ENCODE data around the gene LSM11.

The LSM11 gene

DNA sequence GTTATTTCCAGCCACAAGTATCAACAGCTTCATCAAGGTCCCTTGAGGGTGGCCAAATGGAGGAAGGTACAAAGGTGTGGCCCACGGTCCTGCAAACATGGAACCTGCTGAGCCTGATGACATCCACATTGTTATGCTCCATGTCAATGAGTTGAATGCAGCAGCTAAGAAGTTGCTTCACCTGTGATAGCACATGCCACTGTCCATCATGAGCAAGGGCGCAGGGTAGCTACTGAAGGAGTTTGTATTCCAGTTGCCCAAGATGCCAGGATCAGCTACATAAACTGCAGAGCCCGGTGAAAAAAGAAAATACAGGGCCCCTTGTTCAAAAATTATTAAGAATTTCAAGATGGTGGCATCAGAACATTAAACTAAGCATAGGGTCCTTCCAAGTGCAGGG lies 24.2 kb downstream of the LSM11 start:
- DNase-seq (ENCODE audit: low read depth, low spot score) = no peak

DNA sequence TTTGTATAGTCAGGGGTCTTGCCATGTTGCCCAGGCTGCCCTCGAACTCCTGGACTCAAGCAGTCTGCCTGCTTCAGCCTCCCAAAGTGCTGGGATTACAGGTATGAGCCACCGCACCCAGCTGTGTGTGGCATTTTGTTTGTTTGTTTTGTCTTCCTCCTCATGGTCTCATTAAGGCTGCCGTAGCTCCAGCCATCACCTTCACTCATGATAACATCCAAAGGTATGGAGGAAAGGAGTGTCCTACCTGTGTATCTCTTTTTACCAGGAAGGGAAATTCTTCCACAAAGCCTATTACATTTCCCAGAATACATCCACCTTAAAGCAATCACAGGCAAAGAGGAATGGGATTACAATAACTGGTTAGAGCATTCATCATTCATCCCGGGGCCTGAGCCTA lies 27.2 kb downstream of the LSM11 start:
- no peak for DNase-seq (ENCODE audit: low read depth, low spot score)

DNA sequence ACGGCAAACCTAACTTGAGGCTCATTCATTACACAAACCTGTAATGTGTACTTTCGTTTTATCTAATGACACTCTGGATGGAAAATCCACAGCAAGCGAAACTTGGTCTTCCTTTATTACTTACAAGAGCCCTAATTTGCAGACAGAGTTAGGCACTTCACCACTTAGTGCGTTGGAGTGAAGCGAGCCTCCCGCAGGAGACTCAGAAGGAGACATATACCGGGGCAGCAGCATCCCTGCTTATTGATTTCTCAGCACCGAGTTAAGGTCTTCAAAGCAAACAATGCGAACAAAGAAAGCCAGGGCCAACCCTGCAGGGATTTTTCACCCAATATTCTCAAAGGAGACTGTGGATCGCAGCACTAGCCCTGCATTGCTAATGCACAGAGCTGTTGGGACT lies 28.6 kb downstream of the LSM11 start:
- no peak for DNase-seq (ENCODE audit: low read depth, low spot score)

DNA sequence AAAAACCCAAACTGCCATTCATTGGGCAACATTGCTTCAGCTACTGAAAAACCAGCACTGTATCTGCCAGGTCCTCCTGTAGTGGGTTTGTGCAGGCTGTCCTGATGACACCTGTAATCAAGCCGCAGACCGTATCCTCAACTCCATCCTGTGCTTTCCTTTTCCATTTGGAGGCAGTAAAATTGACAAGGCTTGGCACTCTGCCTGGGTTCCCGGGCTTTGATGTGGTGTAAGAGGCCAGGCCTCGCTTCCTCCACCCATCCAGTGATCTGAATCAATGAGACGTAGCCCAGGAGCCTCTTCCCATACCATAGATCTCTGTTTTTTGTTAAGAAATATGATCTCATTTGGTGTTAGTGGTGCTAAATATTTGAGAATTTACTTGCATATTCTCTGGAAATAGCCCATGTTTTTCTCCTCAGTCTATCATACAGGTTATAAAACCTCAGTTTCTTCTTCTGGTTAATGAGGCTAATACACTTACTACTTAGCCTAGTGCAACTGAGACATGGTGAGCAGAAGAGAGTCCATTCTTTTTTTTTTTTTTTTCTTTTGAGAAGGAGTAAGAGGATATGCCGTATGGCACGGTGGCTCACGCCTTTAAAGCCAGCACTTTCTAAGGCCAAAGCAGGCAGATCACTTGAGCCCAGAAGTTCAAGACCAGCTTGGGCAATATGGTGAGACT lies 34.8 kb downstream of the LSM11 start:
- DNase-seq (ENCODE audit: low read depth, low spot score) = no peak

DNA sequence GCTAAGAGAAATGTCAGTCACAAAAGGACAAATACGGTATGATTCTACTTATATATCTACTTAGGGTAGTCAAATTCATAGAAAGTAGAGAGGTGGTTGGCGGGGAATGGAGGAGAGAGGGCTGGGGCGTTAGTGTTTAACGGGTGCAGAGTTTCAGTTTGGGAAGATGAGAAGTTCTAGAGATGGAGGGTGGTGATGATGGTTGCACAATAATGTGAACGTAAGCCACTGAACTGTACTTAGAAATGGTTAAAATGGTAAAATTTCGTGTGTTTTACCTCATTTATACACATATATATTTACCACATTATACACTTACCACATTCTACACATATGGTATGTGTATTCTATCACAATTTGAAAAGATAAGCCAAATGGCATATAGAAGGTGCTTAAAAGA lies 35.7 kb downstream of the LSM11 start:
- no peak for DNase-seq (ENCODE audit: low read depth, low spot score)

DNA sequence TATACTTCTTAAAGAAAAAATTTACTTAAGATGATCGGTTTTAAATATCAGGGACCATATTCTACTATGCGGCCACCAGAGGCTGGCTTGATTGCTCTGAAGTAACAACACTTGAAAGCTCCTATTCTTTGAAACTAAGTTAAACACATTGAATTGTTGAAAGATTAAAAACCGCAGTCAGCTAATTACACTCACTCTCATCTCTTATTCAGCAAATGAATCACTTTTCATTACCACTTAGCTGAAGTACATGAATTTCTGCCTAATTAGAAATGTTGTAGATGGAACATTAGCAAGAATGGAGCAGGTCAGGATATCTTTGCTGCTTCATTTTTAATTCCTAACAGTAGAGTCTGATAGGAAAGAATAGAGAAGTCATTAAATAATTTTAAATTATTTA lies 42.3 kb downstream of the LSM11 start:
- DNase-seq (ENCODE audit: low read depth, low spot score) = no peak

DNA sequence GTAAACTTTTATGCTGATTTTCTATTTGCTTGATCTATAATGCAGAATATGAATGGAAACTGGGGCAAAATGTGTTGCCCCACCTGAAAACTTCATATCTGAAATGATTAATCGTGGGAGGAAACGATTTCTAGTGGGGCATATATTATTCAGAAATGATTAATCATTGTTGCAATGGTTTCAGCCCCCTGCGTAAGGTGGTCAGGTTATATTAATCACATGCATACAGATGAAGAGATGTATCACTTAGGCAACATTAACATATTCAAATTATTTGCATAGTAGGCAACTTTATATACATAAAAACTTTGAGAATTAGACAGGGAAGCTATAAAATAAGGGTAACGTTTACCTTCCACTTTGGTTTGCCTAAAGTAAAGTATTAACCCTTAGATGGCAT lies 49.8 kb downstream of the LSM11 start:
- DNase-seq (ENCODE audit: low read depth, low spot score) = no peak

DNA sequence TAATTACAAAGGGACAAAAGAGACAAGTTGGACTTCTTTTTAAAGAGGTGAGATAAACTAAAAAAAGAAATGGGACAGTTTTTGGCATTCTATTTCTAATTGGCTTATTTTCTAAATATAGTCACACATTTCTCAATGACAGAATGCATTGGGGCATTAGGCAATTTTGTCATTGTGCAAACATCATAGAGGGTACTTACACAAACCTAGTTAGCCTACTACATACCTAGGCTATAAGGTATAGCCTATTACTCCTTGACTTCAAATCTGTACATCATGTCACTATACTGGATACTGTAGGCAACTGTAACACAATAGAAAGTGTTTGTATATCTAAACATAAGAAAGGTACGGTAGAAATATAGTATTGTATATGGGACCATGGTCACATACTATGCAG lies 56.1 kb downstream of the LSM11 start:
- DNase-seq (ENCODE audit: low read depth, low spot score) = no peak

DNA sequence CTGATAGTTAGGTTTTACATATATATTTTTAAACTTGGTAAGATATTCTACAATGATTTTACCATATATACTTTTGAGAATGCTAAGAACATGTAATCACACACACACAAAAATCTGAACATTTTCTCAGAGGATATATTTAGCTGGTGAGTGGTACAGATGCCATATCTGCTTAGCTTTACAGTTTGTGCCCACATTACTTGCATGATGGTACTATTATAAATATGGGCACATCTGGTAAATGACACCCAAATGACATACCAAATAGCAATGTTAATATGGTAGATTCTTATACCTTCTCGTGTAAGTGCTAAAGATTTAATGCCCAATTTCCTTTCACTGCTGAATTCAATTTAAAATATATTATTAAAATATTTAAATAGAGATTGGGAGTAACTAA lies 56.6 kb downstream of the LSM11 start:
- DNase-seq (ENCODE audit: low read depth, low spot score) = no peak

DNA sequence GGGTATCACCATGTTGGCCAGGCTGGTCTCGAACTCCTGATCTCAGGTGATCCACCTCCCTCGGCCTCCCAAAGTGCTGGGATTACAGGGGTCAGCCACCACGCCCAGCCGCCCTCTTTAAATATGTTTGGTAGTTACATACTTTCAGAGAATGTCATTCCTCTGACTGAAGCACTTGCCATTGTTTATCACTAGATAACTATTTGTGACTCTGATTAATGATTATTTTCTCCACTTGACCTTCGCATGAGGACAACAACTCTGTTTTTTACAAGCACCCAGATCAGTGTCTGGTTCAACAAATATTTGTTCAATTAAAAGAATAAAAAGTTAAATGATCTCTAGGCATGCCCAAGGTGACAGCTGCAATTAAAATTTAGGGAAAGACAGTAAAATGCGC lies 59.2 kb downstream of the LSM11 start:
- DNase-seq (ENCODE audit: low read depth, low spot score) = no peak

DNA sequence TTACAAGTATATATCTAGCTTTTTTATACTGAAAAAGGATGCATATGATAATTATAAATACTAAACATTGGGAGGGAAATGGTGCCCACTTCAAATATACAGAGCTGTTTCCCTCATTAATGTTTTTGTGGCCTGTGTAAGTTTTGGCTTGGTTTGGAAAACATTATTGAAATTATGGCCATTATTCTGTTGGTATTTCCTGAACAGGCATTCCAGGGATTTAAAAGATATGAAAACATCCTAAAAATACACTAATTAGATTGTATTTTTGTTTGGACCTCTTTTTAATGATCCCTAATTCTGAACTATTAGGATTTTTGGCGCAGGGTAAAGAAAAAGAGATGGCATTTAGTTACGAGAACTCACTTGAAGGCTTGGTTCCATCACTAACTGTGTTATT lies 64.5 kb downstream of the LSM11 start:
- no peak for DNase-seq (ENCODE audit: low read depth, low spot score)
